ENCODE data around the gene STAC2. TPM values are rescaled to one million over a fixed set of nuclear protein-coding genes. Genes with fewer than 3 reads are reported as not detected.

The STAC2 gene
- total RNA-seq, 2 donors from 2014 or later: 13.9 to 14.3 TPM

DNA sequence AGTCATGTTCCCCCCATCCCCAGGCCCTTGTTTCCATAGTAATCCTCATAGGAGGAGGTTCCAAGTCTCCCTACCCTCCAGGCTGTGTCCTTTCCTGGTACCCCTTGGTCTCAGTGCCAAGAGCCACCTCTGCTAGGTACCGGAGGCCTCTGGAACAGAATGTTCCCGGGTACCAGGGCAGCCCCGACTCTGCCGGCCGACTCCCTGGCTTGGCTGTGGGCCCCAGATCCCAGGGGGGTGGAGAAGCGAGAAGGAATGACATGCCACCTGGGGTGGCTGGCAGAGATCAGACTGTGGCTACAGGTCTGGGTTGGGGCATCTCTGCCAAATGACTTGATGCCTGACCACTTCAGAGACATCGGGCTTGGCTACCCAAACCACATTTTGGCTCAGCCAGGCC lies 3.6 kb downstream of the STAC2 start:
- Histone ChIP-seq H3K4me1 (ENCODE audit: control insufficient read depth in 1 of 2, low read depth in 2 of 2) (peaks cover 21 to 82% of the 10 kb centered on the region in 2 donors), H3K27ac (peak overlapping the region; percentile 56 to 79), H3K36me3 (no peaks in the 10 kb centered on the region), H3K27me3 (replicated peaks; ENCODE audit: insufficient read depth) (no peaks in the 10 kb centered on the region), H3K9me3 (no peaks in the 10 kb centered on the region), H3K4me3 (no peak overlapping the region)
- DNase-seq (ENCODE audit: low spot score) (no peak), ATAC-seq (ENCODE audit: insufficient number of reproducible peaks, low FRiP score, low read depth) (no peak)
- TF ChIP-seq, protein P1, sequence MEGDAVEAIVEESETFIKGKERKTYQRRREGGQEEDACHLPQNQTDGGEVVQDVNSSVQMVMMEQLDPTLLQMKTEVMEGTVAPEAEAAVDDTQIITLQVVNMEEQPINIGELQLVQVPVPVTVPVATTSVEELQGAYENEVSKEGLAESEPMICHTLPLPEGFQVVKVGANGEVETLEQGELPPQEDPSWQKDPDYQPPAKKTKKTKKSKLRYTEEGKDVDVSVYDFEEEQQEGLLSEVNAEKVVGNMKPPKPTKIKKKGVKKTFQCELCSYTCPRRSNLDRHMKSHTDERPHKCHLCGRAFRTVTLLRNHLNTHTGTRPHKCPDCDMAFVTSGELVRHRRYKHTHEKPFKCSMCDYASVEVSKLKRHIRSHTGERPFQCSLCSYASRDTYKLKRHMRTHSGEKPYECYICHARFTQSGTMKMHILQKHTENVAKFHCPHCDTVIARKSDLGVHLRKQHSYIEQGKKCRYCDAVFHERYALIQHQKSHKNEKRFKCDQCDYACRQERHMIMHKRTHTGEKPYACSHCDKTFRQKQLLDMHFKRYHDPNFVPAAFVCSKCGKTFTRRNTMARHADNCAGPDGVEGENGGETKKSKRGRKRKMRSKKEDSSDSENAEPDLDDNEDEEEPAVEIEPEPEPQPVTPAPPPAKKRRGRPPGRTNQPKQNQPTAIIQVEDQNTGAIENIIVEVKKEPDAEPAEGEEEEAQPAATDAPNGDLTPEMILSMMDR (IDR thresholded peaks at IDR 0.05): no peak

DNA sequence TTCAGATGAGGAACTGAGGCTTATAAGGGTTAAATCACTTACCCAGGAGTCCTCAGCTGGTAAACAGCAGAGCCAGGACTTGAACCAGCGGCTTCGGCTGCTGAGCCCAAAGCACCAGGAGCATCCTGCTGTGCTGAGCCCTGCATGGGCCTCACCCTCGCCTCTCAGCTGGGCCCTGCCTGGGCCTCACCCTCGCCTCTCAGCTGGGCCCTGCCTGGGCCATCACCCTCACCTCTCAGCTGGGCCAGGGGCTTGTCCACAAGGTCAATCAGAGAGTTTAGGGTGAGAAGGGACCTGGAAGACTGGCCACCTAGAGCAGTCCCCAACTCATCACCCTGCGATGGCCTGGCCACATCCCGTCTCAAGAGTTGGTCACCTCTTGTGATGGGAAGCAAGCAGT lies 4.2 kb downstream of the STAC2 start:
- no peak for ATAC-seq (ENCODE audit: insufficient number of reproducible peaks, low FRiP score, low read depth)
- TF ChIP-seq, protein P1 (IDR thresholded peaks at IDR 0.05): no peak
- peaks cover 21 to 87% of the 10 kb centered on the region in 2 donors for H3K4me1 ChIP-seq (ENCODE audit: control insufficient read depth in 1 of 2, low read depth in 2 of 2)

DNA sequence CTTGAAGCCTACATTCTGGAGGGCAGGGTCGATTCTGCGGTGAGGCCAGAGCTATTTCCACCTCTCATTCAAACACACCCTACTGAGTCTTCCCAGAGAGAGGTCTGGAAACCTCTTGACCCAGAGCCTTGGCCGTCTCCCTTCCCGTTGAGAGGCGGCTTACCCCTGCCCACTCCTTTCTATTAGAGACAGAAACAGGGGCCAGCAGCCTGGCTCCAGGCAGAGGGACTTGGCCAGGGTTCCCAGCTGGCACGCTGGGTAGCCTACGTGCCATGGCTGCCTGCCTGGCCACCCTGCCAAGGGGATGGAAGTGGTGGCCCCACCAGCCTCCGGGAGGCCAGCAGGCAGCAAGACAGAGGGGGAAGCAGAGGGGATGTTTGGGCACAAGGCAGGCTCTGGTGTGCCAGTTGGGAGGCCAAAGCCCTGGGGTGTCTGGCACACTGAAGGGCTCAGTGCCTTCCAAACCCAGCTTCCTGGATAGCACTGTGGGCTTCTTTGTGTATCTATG lies 6.0 kb downstream of the STAC2 start:
- H3K4me3 ChIP-seq: no peak overlapping the region
- DNase-seq (ENCODE audit: low spot score): no peak
- TF ChIP-seq, protein P1 (IDR thresholded peaks at IDR 0.05): no peak
- H3K27me3 ChIP-seq (replicated peaks; ENCODE audit: insufficient read depth): no peaks in the 10 kb centered on the region
- no peaks in the 10 kb centered on the region for H3K9me3 ChIP-seq
- H3K36me3 ChIP-seq: peaks cover 2% of the 10 kb centered on the region
- no peak for ATAC-seq (ENCODE audit: insufficient number of reproducible peaks, low FRiP score, low read depth)
- peak overlapping the region; percentile 56 to 81 for H3K27ac ChIP-seq
- H3K4me1 ChIP-seq (ENCODE audit: control insufficient read depth in 1 of 2, low read depth in 2 of 2): peaks cover 14 to 81% of the 10 kb centered on the region in 2 donors

More for the DNA sequence above, 4.2 kb downstream of the STAC2 start:
- no peaks in the 10 kb centered on the region for H3K9me3 ChIP-seq
- no peaks in the 10 kb centered on the region for H3K36me3 ChIP-seq
- H3K4me3 ChIP-seq: no peak overlapping the region
- no peak for DNase-seq (ENCODE audit: low spot score)
- peak overlapping the region; percentile 56 to 79 for H3K27ac ChIP-seq
- H3K27me3 ChIP-seq (replicated peaks; ENCODE audit: insufficient read depth): no peaks in the 10 kb centered on the region

DNA sequence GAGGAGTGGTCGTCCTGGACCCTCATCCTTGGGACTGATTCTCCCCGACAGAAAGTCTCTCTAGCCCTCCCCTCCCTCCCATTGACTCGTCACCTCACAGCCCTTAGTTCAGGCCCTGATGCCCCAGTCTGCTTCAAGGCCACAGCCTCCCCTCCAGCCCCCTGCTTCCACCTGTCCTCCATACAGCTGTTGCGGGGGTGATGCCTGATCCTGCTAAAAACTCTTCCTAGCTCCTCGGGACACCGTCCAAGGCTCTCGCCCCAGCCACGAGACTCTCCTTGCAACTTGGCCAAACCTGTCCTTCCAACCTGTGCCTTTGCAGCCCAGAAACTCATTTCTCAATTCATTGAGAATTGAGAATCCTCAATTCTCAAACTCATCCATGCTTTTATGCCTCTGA lies 6.8 kb downstream of the STAC2 start:
- Histone ChIP-seq H3K4me3 (no peak overlapping the region), H3K27ac (peak overlapping the region; percentile 56 to 81), H3K4me1 (ENCODE audit: control insufficient read depth in 1 of 2, low read depth in 2 of 2) (peaks cover 14 to 78% of the 10 kb centered on the region in 2 donors), H3K36me3 (peaks cover 2% of the 10 kb centered on the region), H3K9me3 (no peaks in the 10 kb centered on the region), H3K27me3 (replicated peaks; ENCODE audit: insufficient read depth) (no peaks in the 10 kb centered on the region)
- no peak for ATAC-seq (ENCODE audit: insufficient number of reproducible peaks, low FRiP score, low read depth)
- no peak for DNase-seq (ENCODE audit: low spot score)
- TF ChIP-seq, protein P1 (IDR thresholded peaks at IDR 0.05): no peak

DNA sequence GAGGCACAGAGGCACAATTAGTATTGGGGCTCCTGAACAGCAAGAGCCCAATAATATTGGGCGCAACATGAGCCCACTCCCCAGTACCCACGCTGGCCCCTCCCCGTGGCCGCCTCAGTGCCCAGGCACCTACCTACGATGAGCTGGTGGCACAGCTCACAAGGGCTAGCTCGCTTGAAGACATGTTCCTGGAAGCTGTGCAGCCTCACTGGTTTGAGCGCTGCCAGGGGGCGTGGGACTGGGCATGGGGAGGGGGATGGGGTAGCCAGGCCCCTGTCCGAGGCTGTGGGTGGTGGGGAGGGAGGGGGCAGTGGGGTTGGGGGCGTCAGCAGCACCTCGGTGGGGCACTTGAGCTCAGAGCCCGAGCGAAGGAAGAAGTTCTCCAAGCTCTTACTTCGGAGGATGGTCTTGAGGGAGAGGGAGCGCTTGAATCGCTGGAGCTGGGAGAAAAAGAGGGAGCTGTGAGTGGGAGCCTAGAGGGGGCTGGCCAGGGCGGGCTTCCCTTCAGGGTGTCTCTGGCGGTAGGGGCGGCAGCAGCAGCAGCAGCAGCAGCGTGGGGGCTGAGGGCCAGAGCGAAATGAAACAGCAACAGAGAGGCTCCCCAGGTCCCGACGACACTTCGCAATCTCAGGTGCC lies 7.9 kb downstream of the STAC2 start:
- TF ChIP-seq, protein P1 (IDR thresholded peaks at IDR 0.05): no peak
- peak overlapping the region; percentile 56 to 81 for H3K27ac ChIP-seq
- no peaks in the 10 kb centered on the region for H3K9me3 ChIP-seq
- ATAC-seq (ENCODE audit: insufficient number of reproducible peaks, low FRiP score, low read depth) (no peak), DNase-seq (ENCODE audit: low spot score) (no peak)
- peaks cover 15 to 76% of the 10 kb centered on the region in 2 donors for H3K4me1 ChIP-seq (ENCODE audit: control insufficient read depth in 1 of 2, low read depth in 2 of 2)
- no peaks in the 10 kb centered on the region for H3K27me3 ChIP-seq (replicated peaks; ENCODE audit: insufficient read depth)
- no peak overlapping the region for H3K4me3 ChIP-seq
- H3K36me3 ChIP-seq: peaks cover 2% of the 10 kb centered on the region
